Measurements from ENCODE around the gene PDS5A. TPM values are rescaled to one million over a fixed set of nuclear protein-coding genes. Genes with fewer than 3 reads are reported as not detected.

PDS5A gene
- polyA plus RNA-seq, 3 donors: 14.2 to 19.4 (median 17.7) TPM

DNA sequence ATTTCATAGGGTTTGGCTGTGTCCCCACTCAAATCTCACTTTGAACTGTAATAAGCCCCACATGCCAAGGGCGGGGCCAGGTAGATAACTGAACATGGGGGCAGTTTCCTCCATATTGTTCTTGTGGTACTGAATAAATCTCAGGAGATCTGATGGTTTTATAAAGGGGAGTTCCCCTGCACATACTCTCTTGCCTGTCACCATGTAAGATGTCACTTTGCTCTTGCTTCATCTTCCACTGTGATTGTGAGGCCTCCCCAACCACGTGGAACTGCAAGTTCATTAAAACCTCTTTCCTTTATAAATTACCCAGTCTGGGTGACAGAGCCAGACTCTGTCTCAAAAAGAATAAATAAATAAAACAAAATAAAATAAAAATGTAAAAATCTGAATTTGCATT, 95.9 kb downstream of the PDS5A start:
- Mint-ChIP-seq H3K27me3 (ENCODE audit: low read depth in 3 of 3) (peaks cover 0 to 2% (median 0%) of the 10 kb centered on the region in 3 donors), H3K4me3 (no peak overlapping the region), H3K9me3 (no peaks in the 10 kb centered on the region), H3K27ac (no peak overlapping the region), H3K4me1 (no peaks in the 10 kb centered on the region), H3K36me3 (peaks cover 57 to 75% of the 10 kb centered on the region in 2 donors)
- Histone ChIP-seq H3K27ac (ENCODE audit: low read depth in 1 of 2, low read length in 2 of 2) (no peak overlapping the region), H3K9ac (ENCODE audit: insufficient read depth, low read length, poor library complexity, severe bottlenecking) (no peak overlapping the region), H3K9me3 (replicated peaks in 1 of 2; ENCODE audit: control insufficient read depth in 1 of 2, insufficient read depth in 1 of 2, low read length in 2 of 2) (no peaks in the 10 kb centered on the region), H3K4me2 (replicated peaks; ENCODE audit: extremely low read depth, low read length, poor library complexity, severe bottlenecking) (no peak overlapping the region), H4K20me1 (ENCODE audit: insufficient read depth, low read length) (no peaks in the 10 kb centered on the region), H2AFZ (ENCODE audit: insufficient read depth, low read depth, low read length, poor library complexity, severe bottlenecking) (no peak overlapping the region), H3K36me3 (replicated peaks in 1 of 2; ENCODE audit: control insufficient read depth in 1 of 2, insufficient read depth in 2 of 2, low read length in 2 of 2) (peaks cover 57 to 89% of the 10 kb centered on the region in 2 donors), H3K27me3 (ENCODE audit: control insufficient read depth in 2 of 2, insufficient read depth in 2 of 2, low read length in 2 of 2) (no peaks in the 10 kb centered on the region), H3K79me2 (ENCODE audit: insufficient read depth, low read length) (no peaks in the 10 kb centered on the region), H3K4me1 (ENCODE audit: control insufficient read depth in 1 of 2, insufficient read depth in 2 of 2, low read length in 2 of 2) (no peaks in the 10 kb centered on the region), H3K4me3 (replicated peaks in 1 of 3; ENCODE audit: low read depth in 2 of 3, low read length in 3 of 3) (no peak overlapping the region)
- WGBS (ENCODE audit: insufficient coverage): no CpG with 5 or more reads among the region's 2 CpGs
- TF ChIP-seq CTCF (IDR thresholded peaks at IDR 0.05): no peak
- intact Hi-C loops (cut with micrococcal nuclease): no loop called here
- DNase-seq: no peak

- H3K27me3 Mint-ChIP-seq (ENCODE audit: low read depth in 3 of 3): peaks cover 0 to 2% (median 0%) of the 10 kb centered on the region in 3 donors
- H3K4me1 Mint-ChIP-seq: peaks cover 4% of the 10 kb centered on the region
- Histone ChIP-seq H3K9me3 (replicated peaks in 1 of 2; ENCODE audit: control insufficient read depth in 1 of 2, insufficient read depth in 1 of 2, low read length in 2 of 2) (no peaks in the 10 kb centered on the region), H3K4me2 (replicated peaks; ENCODE audit: extremely low read depth, low read length, poor library complexity, severe bottlenecking) (no peak overlapping the region), H3K79me2 (ENCODE audit: insufficient read depth, low read length) (no peaks in the 10 kb centered on the region), H3K36me3 (replicated peaks in 1 of 2; ENCODE audit: control insufficient read depth in 1 of 2, insufficient read depth in 2 of 2, low read length in 2 of 2) (peaks cover 70 to 89% of the 10 kb centered on the region in 2 donors), H3K4me3 (replicated peaks in 1 of 3; ENCODE audit: low read depth in 2 of 3, low read length in 3 of 3) (no peak overlapping the region), H3K27ac (ENCODE audit: low read depth in 1 of 2, low read length in 2 of 2) (no peak overlapping the region), H4K20me1 (ENCODE audit: insufficient read depth, low read length) (no peaks in the 10 kb centered on the region), H3K4me1 (ENCODE audit: control insufficient read depth in 1 of 2, insufficient read depth in 2 of 2, low read length in 2 of 2) (no peaks in the 10 kb centered on the region), H3K27me3 (ENCODE audit: control insufficient read depth in 2 of 2, insufficient read depth in 2 of 2, low read length in 2 of 2) (no peaks in the 10 kb centered on the region), H2AFZ (ENCODE audit: insufficient read depth, low read depth, low read length, poor library complexity, severe bottlenecking) (no peak overlapping the region), H3K9ac (ENCODE audit: insufficient read depth, low read length, poor library complexity, severe bottlenecking) (no peak overlapping the region)
- intact Hi-C loops (cut with micrococcal nuclease): no loop called here
- DNase-seq: no peak
- no peaks in the 10 kb centered on the region for H3K9me3 Mint-ChIP-seq
- WGBS (ENCODE audit: insufficient coverage): 90% methylated on average over 2 of the region's 8 CpGs
- TF ChIP-seq CTCF (IDR thresholded peaks at IDR 0.05): no peak
- no peak overlapping the region for H3K27ac Mint-ChIP-seq
- no peak overlapping the region for H3K4me3 Mint-ChIP-seq
- peaks cover 51 to 65% of the 10 kb centered on the region in 2 donors for H3K36me3 Mint-ChIP-seq
These were observed 99.7 kb downstream of the PDS5A start for GRCh38 chr4:39877971-39878370.
